CD14-positive monocyte (primary cell): ENCODE results near the gene P2RX5. TPM values are rescaled to one million over a fixed set of nuclear protein-coding genes. Genes with fewer than 3 reads are reported as not detected.

Experiments used
- DNase-seq, 3 donors: peaks; one replicate each; pipeline ENCODE4 v3.0.0-alpha.2; 2011 to 2022
- H2AFZ ChIP-seq: 2 replicates; pipeline ENCODE4 v1.6.0; 2012; ENCODE audit warnings: mild to moderate bottlenecking, low read depth, low read length, inconsistent platforms; ENCODE audit not compliant: insufficient read depth, poor library complexity, severe bottlenecking
- H3K27ac ChIP-seq, 2 donors: 1 replicate in 1 of 2; 2 replicates in 1 of 2; pipeline ENCODE4 v1.5.1; 2012 to 2013; ENCODE audit warnings: low read length in 2 of 2, control low read depth in 1 of 2, inconsistent platforms in 1 of 2, low read depth in 1 of 2, mild to moderate bottlenecking in 1 of 2
- H3K27me3 ChIP-seq, 2 donors: one replicate each; pipeline versions ENCODE4 v1.6.0 to v1.6.1; 2011 to 2013; ENCODE audit warnings: low read length in 2 of 2; ENCODE audit not compliant: control insufficient read depth in 2 of 2, insufficient read depth in 2 of 2
- H3K36me3 ChIP-seq, 2 donors: replicated peaks in 1 of 2; 1 replicate in 1 of 2; 2 replicates in 1 of 2; pipeline versions ENCODE4 v1.5.1 to v1.6.1; 2012 to 2013; ENCODE audit warnings: low read length in 2 of 2, control low read depth in 1 of 2, inconsistent platforms in 1 of 2, mild to moderate bottlenecking in 1 of 2; ENCODE audit not compliant: insufficient read depth in 2 of 2, control insufficient read depth in 1 of 2
- H3K4me1 ChIP-seq, 2 donors: 1 replicate in 1 of 2; 2 replicates in 1 of 2; pipeline versions ENCODE4 v1.5.1 to v1.6.1; 2012 to 2013; ENCODE audit warnings: low read length in 2 of 2, control low read depth in 1 of 2, inconsistent platforms in 1 of 2, mild to moderate bottlenecking in 1 of 2, moderate library complexity in 1 of 2; ENCODE audit not compliant: insufficient read depth in 2 of 2, control insufficient read depth in 1 of 2
- H3K4me2 ChIP-seq: replicated peaks from 2 replicates; pipeline ENCODE3; 2012; ENCODE audit warnings: low read length, moderate library complexity, mild to moderate bottlenecking; ENCODE audit not compliant: poor library complexity, severe bottlenecking; ENCODE audit errors: extremely low read depth
- H3K4me3 ChIP-seq, 3 experiments: fragments of 200-600 bp in 1 of 3; sonication (generic) in 1 of 3; replicated peaks in 1 of 3; 1 replicate in 2 of 3; 2 replicates in 1 of 3; pipeline ENCODE4 v1.5.1; 2011 to 2013; ENCODE audit warnings: low read length in 3 of 3, mild to moderate bottlenecking in 3 of 3, control low read depth in 2 of 3, low read depth in 2 of 3, inconsistent platforms in 1 of 3, moderate library complexity in 1 of 3
- H3K79me2 ChIP-seq: 2 replicates; pipeline ENCODE4 v1.6.0; 2012; ENCODE audit warnings: mild to moderate bottlenecking, control low read depth, inconsistent platforms, low read length, moderate library complexity; ENCODE audit not compliant: insufficient read depth
- H3K9ac ChIP-seq: 2 replicates; pipeline ENCODE4 v1.6.0; 2017; ENCODE audit warnings: low read length, mild to moderate bottlenecking; ENCODE audit not compliant: insufficient read depth, poor library complexity, severe bottlenecking
- H3K9me3 ChIP-seq, 2 donors: replicated peaks in 1 of 2; 1 replicate in 1 of 2; 2 replicates in 1 of 2; pipeline versions ENCODE4 v1.5.1 to v1.6.1; 2012 to 2013; ENCODE audit warnings: low read length in 2 of 2, control low read depth in 1 of 2; ENCODE audit not compliant: control insufficient read depth in 1 of 2, insufficient read depth in 1 of 2
- H4K20me1 ChIP-seq: 2 replicates; pipeline ENCODE4 v1.6.0; 2012; ENCODE audit warnings: mild to moderate bottlenecking, low read length, control low read depth, moderate library complexity; ENCODE audit not compliant: insufficient read depth
- H3K27ac Mint-ChIP-seq, 7 donors: one replicate each; pipeline ENCODE4 v1.8.0; 2020; ENCODE audit warnings: mild to moderate bottlenecking in 7 of 7, mixed read lengths in 7 of 7, moderate library complexity in 6 of 7, inconsistent platforms in 2 of 7
- H3K27me3 Mint-ChIP-seq, 3 donors: one replicate each; pipeline ENCODE4 v1.8.0; 2021 to 2022; ENCODE audit warnings: low read depth in 3 of 3, mild to moderate bottlenecking in 3 of 3, mixed read lengths in 3 of 3, moderate library complexity in 3 of 3, inconsistent platforms in 1 of 3
- H3K36me3 Mint-ChIP-seq, 2 donors: one replicate each; pipeline ENCODE4 v1.8.0; 2020; ENCODE audit warnings: mixed read lengths in 2 of 2, inconsistent platforms in 1 of 2, mild to moderate bottlenecking in 1 of 2
- H3K4me1 Mint-ChIP-seq: one replicate; pipeline ENCODE4 v1.8.0; 2020; ENCODE audit warnings: mild to moderate bottlenecking, mixed read lengths
- H3K4me3 Mint-ChIP-seq, 2 donors: one replicate each; pipeline ENCODE4 v1.8.0; 2020; ENCODE audit warnings: mild to moderate bottlenecking in 2 of 2, mixed read lengths in 2 of 2, moderate library complexity in 1 of 2
- H3K9me3 Mint-ChIP-seq, 7 donors: one replicate each; pipeline ENCODE4 v1.8.0; 2020 to 2022; ENCODE audit warnings: mixed read lengths in 7 of 7, mild to moderate bottlenecking in 6 of 7, moderate library complexity in 6 of 7, inconsistent platforms in 2 of 7
- CTCF ChIP-seq: fragments of 200-600 bp; IDR thresholded peaks from one replicate; pipeline ENCODE4 v1.8.0; 2022; ENCODE audit warnings: antibody characterized with exemption, mild to moderate bottlenecking
- WGBS: methylation state at CpG from one replicate; pipeline ENCODE4 v1.1.5; 2013; ENCODE audit warnings: missing lambda C conversion rate; ENCODE audit not compliant: insufficient coverage; 5-methylcytosine and 5-hydroxymethylcytosine counted together
- intact Hi-C, 2 donors: fragments of 100-400 bp; cut with micrococcal nuclease; formaldehyde crosslinking; loops; one replicate each; pipeline versions ENCODE4 v1.15.0 to v1.15.1; 2023
- polyA plus RNA-seq, 3 donors: library from polyadenylated mRNA; depleted of rRNA in 1 of 3; unstranded in 2 of 3; stranded (reverse) in 1 of 3; fragments of 300-500 nt in 2 of 3; fragments of >200 nt in 1 of 3; fragmentation: Illumina TruSeq in 2 of 3; gene quantifications; 1 replicate in 2 of 3; 2 replicates in 1 of 3; pipeline ENCODE4 v1.2.3, GENCODE V29; 2012 to 2021

P2RX5 gene
- polyA plus RNA-seq, 3 donors, result 0.64 to 8.8 (median 3.4) TPM

- peak overlapping the region in 1 of 7 donors; percentile 63 for H3K27ac Mint-ChIP-seq
- H3K27ac ChIP-seq, result no peak overlapping the region
These were observed 37.0 kb downstream of the P2RX5 start for GRCh38 chr17:3658784-3659449.

More at GRCh38 chr17:3658784-3659449, 37.0 kb downstream of the P2RX5 start:
- Histone ChIP-seq H3K9me3 (no peaks in the 10 kb centered on the region), H2AFZ (no peak overlapping the region), H3K4me3 (no peak overlapping the region), H3K27me3 (no peaks in the 10 kb centered on the region), H3K36me3 (peaks cover 30 to 43% of the 10 kb centered on the region in 2 donors), H3K79me2 (no peaks in the 10 kb centered on the region), H3K9ac (no peak overlapping the region), H3K4me2 (no peak overlapping the region), H3K4me1 (no peaks in the 10 kb centered on the region), H4K20me1 (no peaks in the 10 kb centered on the region)
- H3K36me3 Mint-ChIP-seq, result peaks cover 15 to 49% of the 10 kb centered on the region in 2 donors
- no peak for TF ChIP-seq CTCF
- peaks cover 0 to 2% (median 0%) of the 10 kb centered on the region in 7 donors for H3K9me3 Mint-ChIP-seq
- peaks cover 0 to 2% (median 0%) of the 10 kb centered on the region in 3 donors for H3K27me3 Mint-ChIP-seq
- no peak for DNase-seq
- no peak overlapping the region for H3K4me3 Mint-ChIP-seq
- 85% methylated on average over 16 of the region's 22 CpGs for WGBS
- intact Hi-C loops, result no loop called here
- H3K4me1 Mint-ChIP-seq, result peaks cover 3% of the 10 kb centered on the region
